A673 (cell line): ENCODE results near the gene EEFSEC. TPM values are rescaled to one million over a fixed set of nuclear protein-coding genes. Genes with fewer than 3 reads are reported as not detected.

ENCODE experiments used
- BruUV-seq: library from RNA; stranded (reverse); fragments of 400-500 nt; replicated peaks from 2 replicates; lab custom pipeline; 2021; lab: Mats Ljungman, UMichigan
- CTCF ChIA-PET: fragments of 300-600 bp; sonication (Branson Sonifier 250); formaldehyde crosslinking; loops from one replicate; lab custom pipeline; 2022; ENCODE audit warnings: antibody characterized with exemption; lab: Charles Lee
- POLR2A ChIA-PET: fragments of 300-600 bp; sonication (Branson Sonifier 250); formaldehyde crosslinking; loops from one replicate; lab custom pipeline; 2022; ENCODE audit warnings: antibody characterized with exemption; ENCODE audit not compliant: low non-redundant PET; lab: Charles Lee
- DNase-seq: peaks from one replicate; pipeline ENCODE4 v3.0.0-alpha.2; 2015; ENCODE audit warnings: low spot score
- H3K27ac ChIP-seq: fragments of 200-600 bp; sonication (generic); 2 replicates; pipeline ENCODE4 v1.5.1; 2016; ENCODE audit warnings: mixed run types, low read depth, mild to moderate bottlenecking, mixed read lengths, antibody characterized with exemption, low read length; ENCODE audit not compliant: poor library complexity, severe bottlenecking
- H3K27me3 ChIP-seq: fragments of 200-600 bp; sonication (generic); replicated peaks from 2 replicates; pipeline ENCODE4 v1.6.1; 2017; ENCODE audit warnings: mixed run types, low read depth, mild to moderate bottlenecking, mixed read lengths, antibody characterized with exemption, low read length; ENCODE audit not compliant: insufficient read depth, poor library complexity
- H3K36me3 ChIP-seq: fragments of 200-600 bp; sonication (generic); 2 replicates; pipeline ENCODE4 v1.6.1; 2016; ENCODE audit warnings: mixed run types, mild to moderate bottlenecking, mixed read lengths, antibody characterized with exemption, low read length; ENCODE audit not compliant: insufficient read depth, poor library complexity, severe bottlenecking
- H3K4me1 ChIP-seq: fragments of 200-600 bp; sonication (generic); 2 replicates; pipeline ENCODE4 v1.6.1; 2017; ENCODE audit warnings: mixed run types, mild to moderate bottlenecking, mixed read lengths, antibody characterized with exemption, low read length; ENCODE audit not compliant: insufficient read depth, poor library complexity, severe bottlenecking
- H3K4me3 ChIP-seq: fragments of 200-600 bp; sonication (generic); 2 replicates; pipeline ENCODE4 v1.5.1; 2016; ENCODE audit warnings: low read depth, mixed run types, mild to moderate bottlenecking, mixed read lengths, low read length; ENCODE audit not compliant: poor library complexity, severe bottlenecking
- H3K9me3 ChIP-seq: fragments of 200-600 bp; sonication (generic); 2 replicates; pipeline ENCODE4 v1.6.1; 2016; ENCODE audit warnings: mixed run types, low read depth, mild to moderate bottlenecking, mixed read lengths, antibody characterized with exemption, low read length; ENCODE audit not compliant: poor library complexity, severe bottlenecking
- CTCF ChIP-seq: fragments of 300-800, 200-600 bp; sonication (generic); conservative IDR thresholded peaks from 2 replicates; pipeline ENCODE4 v1.5.1; 2017; ENCODE audit warnings: low read depth, mild to moderate bottlenecking, antibody characterized with exemption, low read length, moderate library complexity, mixed read lengths
- EZH2 ChIP-seq: fragments of 200-600 bp; sonication (generic); IDR thresholded peaks from 2 replicates; pipeline ENCODE4 v1.6.1; 2017; ENCODE audit warnings: borderline replicate concordance, low read depth, mild to moderate bottlenecking, mixed read lengths, antibody characterized with exemption, low read length; ENCODE audit not compliant: poor library complexity, severe bottlenecking
- intact Hi-C: fragments of 100-400 bp; cut with micrococcal nuclease; formaldehyde crosslinking; loops from one replicate; pipeline ENCODE4 v1.10.0; 2022; ENCODE audit not compliant: unreplicated experiment
- total RNA-seq: library from RNA; stranded (reverse); gene quantifications from 2 replicates; pipeline ENCODE4 v1.2.3, GENCODE V29; 2021

EEFSEC gene
- total RNA-seq, 1 experiment from 2014 or later = 19.7 TPM

GRCh38 chr3:128199110-128199509 lies 45.8 kb downstream of the EEFSEC start:
- no peaks in the 10 kb centered on the region for H3K36me3 ChIP-seq
- ChIA-PET CTCF (no interaction called here), POLR2A (no interaction called here)
- BruUV-seq = no TSS peak
- no peak for DNase-seq
- H3K4me3 ChIP-seq = no peak overlapping the region
- no peaks in the 10 kb centered on the region for H3K4me1 ChIP-seq
- no peak overlapping the region for H3K27ac ChIP-seq
- H3K9me3 ChIP-seq = no peaks in the 10 kb centered on the region
- no peaks in the 10 kb centered on the region for H3K27me3 ChIP-seq
- TF ChIP-seq CTCF (no peak), EZH2 (no peak)
- intact Hi-C loops = no loop called here

- H3K4me3 ChIP-seq = no peak overlapping the region
- no peak for DNase-seq
- no peak overlapping the region for H3K27ac ChIP-seq
- H3K9me3 ChIP-seq = no peaks in the 10 kb centered on the region
- no peaks in the 10 kb centered on the region for H3K4me1 ChIP-seq
- no TSS peak for BruUV-seq
- CTCF ChIA-PET = no interaction called here
- H3K27me3 ChIP-seq = no peaks in the 10 kb centered on the region
- H3K36me3 ChIP-seq = no peaks in the 10 kb centered on the region
- intact Hi-C loops = no loop called here
- TF ChIP-seq CTCF = no peak
- no peak for TF ChIP-seq EZH2
- POLR2A ChIA-PET = no interaction called here
These were observed 48.0 kb downstream of the EEFSEC start for GRCh38 chr3:128201158-128201755.

GRCh38 chr3:128203169-128203568 lies 49.9 kb downstream of the EEFSEC start:
- Histone ChIP-seq H3K36me3 (no peaks in the 10 kb centered on the region), H3K4me3 (no peak overlapping the region), H3K4me1 (no peaks in the 10 kb centered on the region), H3K9me3 (no peaks in the 10 kb centered on the region), H3K27me3 (no peaks in the 10 kb centered on the region), H3K27ac (no peak overlapping the region)
- TF ChIP-seq CTCF = no peak
- TF ChIP-seq EZH2 = no peak
- POLR2A ChIA-PET = no interaction called here
- CTCF ChIA-PET = no interaction called here
- BruUV-seq = no TSS peak
- intact Hi-C loops = no loop called here
- no peak for DNase-seq
